Sigmoid colon (tissue), 4 donors: ENCODE data around the gene ATP6V0A1.

Experiments used
- EP300 ChIP-seq, 4 donors: sonication (generic); formaldehyde crosslinking; IDR thresholded peaks; one replicate each; pipeline ENCODE4 v1.6.1; 2017; ENCODE audit warnings: antibody characterized with exemption in 4 of 4
- POLR2A ChIP-seq, 2 donors: fragments of 450-650 bp; IDR thresholded peaks; one replicate each; pipeline ENCODE4 v1.6.1; 2016; ENCODE audit warnings: antibody characterized with exemption in 2 of 2, mild to moderate bottlenecking in 2 of 2, moderate library complexity in 2 of 2
- TF ChIP-seq, protein P1 (sequence below), 4 experiments: fragments of 450-650 bp in 3 of 4; fragments of 200-600 bp in 1 of 4; IDR thresholded peaks; one replicate each; pipeline ENCODE4 v1.5.1; 2016 to 2019; ENCODE audit warnings: antibody characterized with exemption in 4 of 4, mild to moderate bottlenecking in 3 of 4, moderate library complexity in 2 of 4

DNA sequence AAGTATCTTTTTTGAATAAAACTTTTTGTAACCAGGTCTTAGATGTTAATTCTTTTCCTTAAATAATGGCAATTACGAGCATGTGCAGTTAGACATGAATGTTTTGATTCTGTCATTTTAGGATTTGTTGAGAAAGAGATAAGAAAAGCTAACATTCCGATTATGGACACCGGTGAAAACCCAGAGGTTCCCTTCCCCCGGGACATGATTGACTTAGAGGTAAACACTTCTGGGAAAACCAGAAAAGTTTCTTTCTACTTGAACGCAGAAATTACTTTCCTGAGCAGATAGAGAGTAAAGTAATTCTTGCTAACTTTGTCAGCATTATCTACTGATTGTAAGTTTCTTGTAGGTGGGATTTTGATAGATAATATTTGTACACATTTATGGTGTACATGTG is 9.2 kb downstream of the ATP6V0A1 start:
- TF ChIP-seq POLR2A (IDR thresholded peaks at IDR 0.05) (no peak), EP300 (IDR thresholded peaks at IDR 0.05) (no peak)
- TF ChIP-seq, protein P1, sequence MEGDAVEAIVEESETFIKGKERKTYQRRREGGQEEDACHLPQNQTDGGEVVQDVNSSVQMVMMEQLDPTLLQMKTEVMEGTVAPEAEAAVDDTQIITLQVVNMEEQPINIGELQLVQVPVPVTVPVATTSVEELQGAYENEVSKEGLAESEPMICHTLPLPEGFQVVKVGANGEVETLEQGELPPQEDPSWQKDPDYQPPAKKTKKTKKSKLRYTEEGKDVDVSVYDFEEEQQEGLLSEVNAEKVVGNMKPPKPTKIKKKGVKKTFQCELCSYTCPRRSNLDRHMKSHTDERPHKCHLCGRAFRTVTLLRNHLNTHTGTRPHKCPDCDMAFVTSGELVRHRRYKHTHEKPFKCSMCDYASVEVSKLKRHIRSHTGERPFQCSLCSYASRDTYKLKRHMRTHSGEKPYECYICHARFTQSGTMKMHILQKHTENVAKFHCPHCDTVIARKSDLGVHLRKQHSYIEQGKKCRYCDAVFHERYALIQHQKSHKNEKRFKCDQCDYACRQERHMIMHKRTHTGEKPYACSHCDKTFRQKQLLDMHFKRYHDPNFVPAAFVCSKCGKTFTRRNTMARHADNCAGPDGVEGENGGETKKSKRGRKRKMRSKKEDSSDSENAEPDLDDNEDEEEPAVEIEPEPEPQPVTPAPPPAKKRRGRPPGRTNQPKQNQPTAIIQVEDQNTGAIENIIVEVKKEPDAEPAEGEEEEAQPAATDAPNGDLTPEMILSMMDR (IDR thresholded peaks at IDR 0.05) = no peak
